DND-41 (cell line): ENCODE results near the gene SKAP1.

Experiments used
- ATAC-seq: fragments of 200-7000 bp; cut with Tn5 transposase; 3 replicates; pipeline ENCODE4 v1.9.1; 2021; ENCODE audit warnings: low read depth; ENCODE audit not compliant: insufficient read depth
- DNase-seq: peaks from one replicate; pipeline ENCODE4 v3.0.0-alpha.2; 2020
- H2AFZ ChIP-seq: 2 replicates; pipeline ENCODE4 v1.6.0; 2012; ENCODE audit warnings: low read depth, low read length
- H3K27ac ChIP-seq: 2 replicates; pipeline ENCODE4 v1.5.1; 2012; ENCODE audit warnings: low read length, inconsistent platforms
- H3K27me3 ChIP-seq: fragments of 200-600 bp; sonication (generic); 2 replicates; pipeline ENCODE4 v1.6.0; 2012; ENCODE audit warnings: low read length, mild to moderate bottlenecking, inconsistent platforms; ENCODE audit not compliant: insufficient read depth, poor library complexity
- H3K36me3 ChIP-seq: 2 replicates; pipeline ENCODE4 v1.5.1; 2012; ENCODE audit warnings: low read length, inconsistent platforms; ENCODE audit not compliant: insufficient read depth
- H3K4me1 ChIP-seq: 2 replicates; pipeline ENCODE4 v1.5.1; 2012; ENCODE audit warnings: mild to moderate bottlenecking, low read length; ENCODE audit not compliant: insufficient read depth
- H3K4me2 ChIP-seq: 2 replicates; pipeline ENCODE4 v1.6.0; 2012; ENCODE audit warnings: mild to moderate bottlenecking, moderate library complexity, low read length, inconsistent platforms; ENCODE audit not compliant: insufficient read depth
- H3K4me3 ChIP-seq, 2 experiments: fragments of 200-600 bp in 1 of 2; shearing (Covaris generic) in 1 of 2; 2 replicates each; pipeline ENCODE4 v1.5.1; 2012 to 2016; ENCODE audit warnings: inconsistent platforms in 2 of 2, low read length in 2 of 2, mild to moderate bottlenecking in 2 of 2, low read depth in 1 of 2, moderate library complexity in 1 of 2
- H3K79me2 ChIP-seq: 2 replicates; pipeline ENCODE4 v1.6.0; 2012; ENCODE audit warnings: low read length, inconsistent platforms; ENCODE audit not compliant: insufficient read depth
- H3K9ac ChIP-seq: 2 replicates; pipeline ENCODE4 v1.6.0; 2012; ENCODE audit warnings: low read depth, mild to moderate bottlenecking, inconsistent platforms, low read length, moderate library complexity
- H3K9me3 ChIP-seq: 2 replicates; pipeline ENCODE4 v1.5.1; 2012; ENCODE audit warnings: low read length, moderate library complexity, mild to moderate bottlenecking, inconsistent platforms; ENCODE audit not compliant: insufficient read depth, severe bottlenecking
- H4K20me1 ChIP-seq: 2 replicates; pipeline ENCODE4 v1.6.0; 2012; ENCODE audit warnings: low read length; ENCODE audit not compliant: insufficient read depth
- EZH2 ChIP-seq: IDR thresholded peaks from 3 replicates; pipeline ENCODE4 v1.6.1; 2012; ENCODE audit warnings: borderline replicate concordance, low read depth, mild to moderate bottlenecking, moderate library complexity, low read length, inconsistent platforms; ENCODE audit not compliant: severe bottlenecking
- TF ChIP-seq, protein P1 (sequence below): IDR thresholded peaks from 2 replicates; pipeline ENCODE4 v1.5.1; 2012; ENCODE audit warnings: borderline replicate concordance, low read length, moderate library complexity, mild to moderate bottlenecking; ENCODE audit not compliant: poor library complexity, severe bottlenecking; ENCODE audit errors: extremely low read depth

SKAP1 gene

DNA sequence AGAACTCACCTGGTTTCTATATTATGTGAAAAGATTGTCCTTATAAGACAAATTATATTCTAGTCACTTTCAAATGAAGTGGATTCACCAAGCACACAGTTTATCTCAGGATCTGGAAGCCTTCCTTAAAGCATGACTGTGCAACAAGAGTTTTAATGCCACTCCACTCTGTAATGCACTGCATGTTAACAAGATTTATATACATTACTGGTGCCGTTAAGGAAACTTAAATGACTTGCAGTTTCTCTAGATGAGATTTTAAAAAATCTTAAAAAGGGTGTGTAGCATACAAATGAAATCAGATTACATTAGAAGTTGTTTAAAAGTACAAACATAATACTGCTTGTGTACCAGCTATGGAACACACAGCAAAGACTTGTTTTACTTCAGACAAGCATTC is 171.7 kb downstream of the SKAP1 start:
- H4K20me1 ChIP-seq: no peaks in the 10 kb centered on the region
- TF ChIP-seq, protein P1, sequence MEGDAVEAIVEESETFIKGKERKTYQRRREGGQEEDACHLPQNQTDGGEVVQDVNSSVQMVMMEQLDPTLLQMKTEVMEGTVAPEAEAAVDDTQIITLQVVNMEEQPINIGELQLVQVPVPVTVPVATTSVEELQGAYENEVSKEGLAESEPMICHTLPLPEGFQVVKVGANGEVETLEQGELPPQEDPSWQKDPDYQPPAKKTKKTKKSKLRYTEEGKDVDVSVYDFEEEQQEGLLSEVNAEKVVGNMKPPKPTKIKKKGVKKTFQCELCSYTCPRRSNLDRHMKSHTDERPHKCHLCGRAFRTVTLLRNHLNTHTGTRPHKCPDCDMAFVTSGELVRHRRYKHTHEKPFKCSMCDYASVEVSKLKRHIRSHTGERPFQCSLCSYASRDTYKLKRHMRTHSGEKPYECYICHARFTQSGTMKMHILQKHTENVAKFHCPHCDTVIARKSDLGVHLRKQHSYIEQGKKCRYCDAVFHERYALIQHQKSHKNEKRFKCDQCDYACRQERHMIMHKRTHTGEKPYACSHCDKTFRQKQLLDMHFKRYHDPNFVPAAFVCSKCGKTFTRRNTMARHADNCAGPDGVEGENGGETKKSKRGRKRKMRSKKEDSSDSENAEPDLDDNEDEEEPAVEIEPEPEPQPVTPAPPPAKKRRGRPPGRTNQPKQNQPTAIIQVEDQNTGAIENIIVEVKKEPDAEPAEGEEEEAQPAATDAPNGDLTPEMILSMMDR: no peak
- no peak for TF ChIP-seq EZH2
- no peak for ATAC-seq

DNA sequence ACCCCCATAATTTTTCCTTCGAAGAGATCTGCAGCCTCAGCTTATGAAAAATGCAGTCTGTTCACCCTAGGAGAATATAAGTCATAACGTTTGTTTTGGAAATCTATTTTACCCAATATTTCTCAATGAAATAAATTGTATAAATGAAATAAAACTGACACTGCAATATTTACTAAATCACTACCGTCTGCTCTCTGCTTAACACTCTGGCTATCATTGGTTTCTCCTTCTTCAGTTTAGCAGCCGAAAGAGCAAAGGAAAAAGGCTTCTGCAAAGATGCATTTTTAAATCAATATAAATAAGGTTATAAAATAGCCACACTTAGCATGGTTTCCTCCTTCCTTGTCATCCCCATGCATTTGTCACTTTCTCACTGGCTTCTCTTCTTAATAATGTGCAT is 174.3 kb downstream of the SKAP1 start:
- no peak for DNase-seq
- H3K79me2 ChIP-seq: no peaks in the 10 kb centered on the region
- no peaks in the 10 kb centered on the region for H3K4me1 ChIP-seq
- no peak overlapping the region for H3K4me3 ChIP-seq
- no peak for TF ChIP-seq EZH2
- TF ChIP-seq, protein P1: no peak
- no peak overlapping the region for H3K4me2 ChIP-seq
- H3K27me3 ChIP-seq: peaks cover 58% of the 10 kb centered on the region
- H3K27ac ChIP-seq: no peak overlapping the region
- no peaks in the 10 kb centered on the region for H3K9me3 ChIP-seq
- no peak overlapping the region for H3K9ac ChIP-seq
- no peaks in the 10 kb centered on the region for H4K20me1 ChIP-seq
- H2AFZ ChIP-seq: no peak overlapping the region
- no peaks in the 10 kb centered on the region for H3K36me3 ChIP-seq
- ATAC-seq: no peak

More for the DNA sequence above, 171.7 kb downstream of the SKAP1 start:
- Histone ChIP-seq H2AFZ (no peak overlapping the region), H3K9ac (no peak overlapping the region), H3K4me3 (no peak overlapping the region), H3K79me2 (no peaks in the 10 kb centered on the region), H3K4me1 (no peaks in the 10 kb centered on the region), H3K4me2 (no peak overlapping the region), H3K27ac (no peak overlapping the region), H3K36me3 (no peaks in the 10 kb centered on the region), H3K27me3 (peaks cover 50% of the 10 kb centered on the region), H3K9me3 (no peaks in the 10 kb centered on the region)
- no peak for DNase-seq

DNA sequence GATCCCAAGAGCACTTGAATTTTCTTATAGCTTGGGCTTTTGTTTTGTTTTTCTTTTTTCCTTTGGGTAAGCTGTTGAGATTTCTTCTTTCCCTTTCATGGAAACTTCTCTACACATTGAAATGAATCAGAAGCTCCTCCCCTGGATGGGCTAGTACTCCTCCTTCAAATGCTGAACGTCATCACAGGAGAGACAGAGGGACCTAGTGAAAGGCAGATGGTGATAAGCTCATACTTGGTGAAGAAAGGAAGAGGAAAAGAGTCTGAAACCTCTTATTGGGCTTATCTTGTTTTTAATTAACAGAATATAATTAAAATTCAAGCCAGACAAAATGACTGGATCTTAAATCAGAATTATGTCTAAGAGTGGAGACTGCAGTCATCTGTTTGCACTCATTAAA is 175.1 kb downstream of the SKAP1 start:
- no peak overlapping the region for H3K4me3 ChIP-seq

More for the DNA sequence above, 175.1 kb downstream of the SKAP1 start:
- Histone ChIP-seq H3K27me3 (peaks cover 53% of the 10 kb centered on the region), H3K4me2 (no peak overlapping the region), H4K20me1 (no peaks in the 10 kb centered on the region), H3K79me2 (no peaks in the 10 kb centered on the region), H3K27ac (no peak overlapping the region), H3K9me3 (no peaks in the 10 kb centered on the region), H2AFZ (no peak overlapping the region), H3K9ac (no peak overlapping the region), H3K4me1 (no peaks in the 10 kb centered on the region), H3K36me3 (no peaks in the 10 kb centered on the region)
- no peak for TF ChIP-seq EZH2
- TF ChIP-seq, protein P1: no peak
- no peak for ATAC-seq
- DNase-seq: no peak
